Hepatocyte (in vitro differentiated cells): Measurements from ENCODE around the gene COTL1.

Experiments
- CTCF ChIP-seq: fragments of 200-600 bp; sonication (generic); IDR thresholded peaks from 2 replicates; pipeline ENCODE4 v1.5.1; 2016; ENCODE audit warnings: antibody characterized with exemption, mild to moderate bottlenecking; ENCODE audit not compliant: poor library complexity
- EZH2 ChIP-seq: fragments of 200-600 bp; sonication (generic); IDR thresholded peaks from 2 replicates; pipeline ENCODE4 v1.6.1; 2016; ENCODE audit warnings: antibody characterized with exemption, mild to moderate bottlenecking, borderline replicate concordance
- EZH2phosphoT487 ChIP-seq: fragments of 200-600 bp; sonication (generic); IDR thresholded peaks from one replicate; pipeline ENCODE4 v1.6.1; 2018; ENCODE audit warnings: antibody characterized with exemption, mild to moderate bottlenecking, low read depth, moderate library complexity; ENCODE audit not compliant: unreplicated experiment, severe bottlenecking

GRCh38 chr16:84568066-84568465, 49.8 kb downstream of the COTL1 start:
- no peak for TF ChIP-seq CTCF
- TF ChIP-seq EZH2: no peak
- no peak for TF ChIP-seq EZH2phosphoT487
